SU-DHL-6 (cell line): Measurements from ENCODE around the gene FOXC2.

Experiments used
- H2AFZ ChIP-seq: fragments of 200-600 bp; sonication (generic); 2 replicates; pipeline ENCODE4 v1.6.1; 2014; ENCODE audit warnings: low read depth, mild to moderate bottlenecking, moderate library complexity, mixed read lengths, antibody characterized with exemption, low read length; ENCODE audit not compliant: severe bottlenecking
- H3F3A ChIP-seq: fragments of 200-600 bp; shearing (Covaris generic); 2 replicates; pipeline ENCODE4 v1.6.0; 2016; ENCODE audit warnings: antibody characterized with exemption, mild to moderate bottlenecking; ENCODE audit not compliant: insufficient read depth
- H3K27ac ChIP-seq: fragments of 200-600 bp; sonication (generic); 2 replicates; pipeline ENCODE4 v1.5.1; 2016; ENCODE audit warnings: low read depth, mild to moderate bottlenecking, low read length, moderate library complexity, mixed read lengths
- H3K27me3 ChIP-seq: fragments of 200-600 bp; sonication (generic), shearing (Covaris generic); 2 replicates; pipeline ENCODE4 v1.6.0; 2014; ENCODE audit warnings: mild to moderate bottlenecking, low read length
- H3K36me3 ChIP-seq: fragments of 200-600 bp; sonication (generic); 2 replicates; pipeline ENCODE4 v1.6.1; 2014; ENCODE audit warnings: mild to moderate bottlenecking, low read length, mixed read lengths
- H3K4me2 ChIP-seq: fragments of 300-600, 200-600 bp; shearing (Covaris generic), sonication (generic); 2 replicates; pipeline ENCODE4 v1.6.0; 2014; ENCODE audit warnings: low read length, low read depth, mild to moderate bottlenecking; ENCODE audit not compliant: poor library complexity, severe bottlenecking
- H3K4me3 ChIP-seq: fragments of 200-600 bp; sonication (generic); 2 replicates; pipeline ENCODE4 v1.5.1; 2014; ENCODE audit warnings: antibody characterized with exemption, low read length, mild to moderate bottlenecking, mixed read lengths; ENCODE audit not compliant: insufficient read depth, poor library complexity, severe bottlenecking
- H3K79me2 ChIP-seq: fragments of 200-600 bp; sonication (generic); 2 replicates; pipeline ENCODE4 v1.6.1; 2014; ENCODE audit warnings: mild to moderate bottlenecking, low read length, moderate library complexity; ENCODE audit not compliant: insufficient read depth
- H3K9ac ChIP-seq: fragments of 200-600 bp; sonication (generic); 2 replicates; pipeline ENCODE4 v1.7.0; 2014; ENCODE audit warnings: mild to moderate bottlenecking, low read length
- H3K9me2 ChIP-seq: fragments of 200-600 bp; sonication (generic); replicated peaks from 2 replicates; pipeline ENCODE4 v1.6.1; 2014; ENCODE audit warnings: low read length; ENCODE audit not compliant: insufficient read depth
- H3K9me3 ChIP-seq: fragments of 200-600 bp; sonication (generic); 2 replicates; pipeline ENCODE4 v1.6.1; 2014; ENCODE audit warnings: low read length, mixed read lengths; ENCODE audit not compliant: insufficient read depth
- H4K20me1 ChIP-seq: fragments of 200-600 bp; sonication (generic); 2 replicates; pipeline ENCODE4 v1.6.1; 2014; ENCODE audit warnings: low read depth, mild to moderate bottlenecking, antibody characterized with exemption, low read length, moderate library complexity, mixed read lengths
- CTCF ChIP-seq: fragments of 200-600 bp; sonication (generic); IDR thresholded peaks from one replicate; pipeline ENCODE4 v1.5.1; 2017; ENCODE audit warnings: antibody characterized with exemption, mild to moderate bottlenecking, low read length, moderate library complexity; ENCODE audit not compliant: insufficient read depth, poor library complexity, severe bottlenecking
- EZH2phosphoT487 ChIP-seq: fragments of 200-600 bp; sonication (generic), shearing (Covaris generic); conservative IDR thresholded peaks from 2 replicates; pipeline ENCODE4 v1.6.1; 2018; ENCODE audit warnings: mild to moderate bottlenecking, antibody characterized with exemption, low read length, moderate library complexity, mixed read lengths

Gene FOXC2

GRCh38 chr16:86557587-86557986, 9.0 kb upstream of the FOXC2 start:
- Histone ChIP-seq H3F3A (no peaks in the 10 kb centered on the region), H4K20me1 (no peaks in the 10 kb centered on the region), H2AFZ (no peak overlapping the region), H3K36me3 (no peaks in the 10 kb centered on the region), H3K27ac (no peak overlapping the region), H3K79me2 (peaks cover 3% of the 10 kb centered on the region; the same call in 1 of the 2 replicates), H3K9me2 (no peaks in the 10 kb centered on the region), H3K27me3 (no peaks in the 10 kb centered on the region), H3K4me2 (no peak overlapping the region), H3K9ac (no peak overlapping the region), H3K9me3 (no peaks in the 10 kb centered on the region), H3K4me3 (no peak overlapping the region)
- no peak for TF ChIP-seq EZH2phosphoT487
- TF ChIP-seq CTCF: no peak

- Histone ChIP-seq H3K36me3 (no peaks in the 10 kb centered on the region), H4K20me1 (no peaks in the 10 kb centered on the region), H2AFZ (no peak overlapping the region), H3K9me2 (no peaks in the 10 kb centered on the region), H3K27me3 (no peaks in the 10 kb centered on the region), H3K9ac (no peak overlapping the region), H3K4me3 (no peak overlapping the region), H3K79me2 (peaks cover 3% of the 10 kb centered on the region; the same call in 1 of the 2 replicates), H3K9me3 (no peaks in the 10 kb centered on the region), H3K4me2 (no peak overlapping the region), H3F3A (no peaks in the 10 kb centered on the region), H3K27ac (no peak overlapping the region)
- no peak for TF ChIP-seq CTCF
- TF ChIP-seq EZH2phosphoT487: no peak
Observed at GRCh38 chr16:86558355-86559193, 8.1 kb upstream of the FOXC2 start.

- Histone ChIP-seq H4K20me1 (no peaks in the 10 kb centered on the region), H3F3A (no peaks in the 10 kb centered on the region), H3K9ac (no peak overlapping the region), H3K4me3 (no peak overlapping the region), H3K36me3 (no peaks in the 10 kb centered on the region), H2AFZ (no peak overlapping the region), H3K4me2 (no peak overlapping the region), H3K79me2 (no peaks in the 10 kb centered on the region), H3K9me3 (no peaks in the 10 kb centered on the region), H3K27ac (no peak overlapping the region), H3K27me3 (no peaks in the 10 kb centered on the region), H3K9me2 (no peaks in the 10 kb centered on the region)
- TF ChIP-seq EZH2phosphoT487 (no peak), CTCF (no peak)
Observed at GRCh38 chr16:86559802-86560305, 6.8 kb upstream of the FOXC2 start.
